IMR-90 (cell line): ENCODE results near the gene MRPS15. TPM values are rescaled to one million over a fixed set of nuclear protein-coding genes. Genes with fewer than 3 reads are reported as not detected.

Experiments used
- ATAC-seq: fragments of 200-7000 bp; cut with Tn5 transposase; 2 replicates; pipeline ENCODE4 v1.9.1; 2020; ENCODE audit warnings: low read depth, mild to moderate bottlenecking, moderate library complexity
- BruUV-seq: library from RNA; stranded (reverse); fragments of 400-500 nt; replicated peaks from 2 replicates; lab custom pipeline; 2021; lab: Mats Ljungman, UMichigan
- CTCF ChIA-PET: fragments of 300-600 bp; formaldehyde crosslinking; extraction: SDS; loops from one replicate; lab custom pipeline; 2021; ENCODE audit warnings: antibody characterized with exemption; lab: Yijun Ruan, JAX
- POLR2A ChIA-PET: fragments of 300-600 bp; sonication (Branson Sonifier 250); formaldehyde crosslinking; loops from one replicate; lab custom pipeline; 2022; ENCODE audit warnings: antibody characterized with exemption; ENCODE audit not compliant: unreplicated experiment; lab: Charles Lee
- DNase-seq: peaks from one replicate; pipeline ENCODE4 v3.0.0; 2013
- H2AFZ ChIP-seq: replicated peaks from 2 replicates; pipeline ENCODE3; 2013; ENCODE audit warnings: low read length, mild to moderate bottlenecking; ENCODE audit not compliant: poor library complexity
- H2AK5ac ChIP-seq: 2 replicates; pipeline ENCODE4 v1.6.1; 2013; ENCODE audit warnings: low read depth, low read length, inconsistent platforms
- H2AK9ac ChIP-seq: replicated peaks from 2 replicates; pipeline ENCODE3; 2013; ENCODE audit warnings: mild to moderate bottlenecking, low read depth, low read length, moderate library complexity; ENCODE audit not compliant: poor library complexity
- H2BK120ac ChIP-seq: 2 replicates; pipeline ENCODE4 v1.6.1; 2013; ENCODE audit warnings: low read depth, low read length, inconsistent platforms
- H2BK15ac ChIP-seq: 3 replicates; pipeline ENCODE4 v1.6.1; 2013; ENCODE audit warnings: low read depth, low read length, inconsistent platforms
- H2BK20ac ChIP-seq: 2 replicates; pipeline ENCODE4 v1.6.1; 2013; ENCODE audit warnings: low read depth, mild to moderate bottlenecking, inconsistent platforms, low read length, moderate library complexity
- H2BK5ac ChIP-seq: 2 replicates; pipeline ENCODE4 v1.6.1; 2013; ENCODE audit warnings: mild to moderate bottlenecking, low read depth, low read length, inconsistent platforms; ENCODE audit not compliant: poor library complexity, severe bottlenecking
- H3K14ac ChIP-seq: replicated peaks from 2 replicates; pipeline ENCODE4 v1.6.1; 2013; ENCODE audit warnings: low read depth, low read length, inconsistent platforms
- H3K18ac ChIP-seq: 2 replicates; pipeline ENCODE4 v1.6.1; 2013; ENCODE audit warnings: low read depth, low read length, control low read depth
- H3K23ac ChIP-seq: 2 replicates; pipeline ENCODE4 v1.6.1; 2013; ENCODE audit warnings: low read depth, low read length, inconsistent platforms
- H3K27ac ChIP-seq: 2 replicates; pipeline ENCODE4 v1.5.1; 2013; ENCODE audit warnings: mild to moderate bottlenecking, control low read depth, low read length; ENCODE audit not compliant: insufficient read depth
- H3K27me3 ChIP-seq: 2 replicates; pipeline ENCODE4 v1.6.1; 2013; ENCODE audit warnings: low read length; ENCODE audit not compliant: control insufficient read depth, insufficient read depth
- H3K36me3 ChIP-seq: 2 replicates; pipeline ENCODE4 v1.6.1; 2013; ENCODE audit warnings: low read length, mixed read lengths; ENCODE audit not compliant: control insufficient read depth, insufficient read depth
- H3K4ac ChIP-seq: 2 replicates; pipeline ENCODE4 v1.6.1; 2013; ENCODE audit warnings: low read depth, low read length, inconsistent platforms
- H3K4me1 ChIP-seq: 2 replicates; pipeline ENCODE4 v1.6.1; 2013; ENCODE audit warnings: low read length, mixed read lengths; ENCODE audit not compliant: control insufficient read depth, insufficient read depth
- H3K4me2 ChIP-seq: 2 replicates; pipeline ENCODE4 v1.6.1; 2013; ENCODE audit warnings: low read depth, mild to moderate bottlenecking, control low read depth, low read length, moderate library complexity
- H3K4me3 ChIP-seq: 2 replicates; pipeline ENCODE4 v1.5.1; 2013; ENCODE audit warnings: low read depth, mild to moderate bottlenecking, control low read depth, low read length, moderate library complexity; ENCODE audit not compliant: insufficient read depth
- H3K56ac ChIP-seq: 2 replicates; pipeline ENCODE4 v1.6.1; 2013; ENCODE audit warnings: low read length, inconsistent platforms; ENCODE audit not compliant: insufficient read depth; ENCODE audit errors: extremely low read depth
- H3K79me1 ChIP-seq, 2 experiments: 2 replicates each; pipeline ENCODE4 v1.6.1; 2013; ENCODE audit warnings: low read length in 2 of 2, inconsistent platforms in 1 of 2, low read depth in 1 of 2
- H3K9ac ChIP-seq: 2 replicates; pipeline ENCODE4 v1.6.1; 2013; ENCODE audit warnings: low read depth, low read length, control low read depth
- H3K9me1 ChIP-seq: 2 replicates; pipeline ENCODE4 v1.6.1; 2013; ENCODE audit warnings: low read length, inconsistent platforms; ENCODE audit not compliant: insufficient read depth
- H3K9me3 ChIP-seq: 2 replicates; pipeline ENCODE4 v1.6.1; 2013; ENCODE audit warnings: low read length; ENCODE audit not compliant: control insufficient read depth, insufficient read depth
- H4K20me1 ChIP-seq: 2 replicates; pipeline ENCODE4 v1.6.1; 2013; ENCODE audit warnings: low read length, inconsistent platforms; ENCODE audit not compliant: insufficient read depth
- H4K5ac ChIP-seq: 2 replicates; pipeline ENCODE4 v1.6.1; 2013; ENCODE audit warnings: mild to moderate bottlenecking, low read depth, low read length, control low read depth
- H4K8ac ChIP-seq, 2 experiments: 2 replicates each; pipeline ENCODE4 v1.6.1; 2013; ENCODE audit warnings: low read depth in 2 of 2, low read length in 2 of 2, control low read depth in 1 of 2, inconsistent platforms in 1 of 2
- H4K91ac ChIP-seq: 2 replicates; pipeline ENCODE4 v1.6.1; 2013; ENCODE audit warnings: low read depth, low read length, inconsistent platforms; ENCODE audit not compliant: insufficient read depth
- BHLHE40 ChIP-seq: fragments of 150-350 bp; IDR thresholded peaks from 2 replicates; pipeline ENCODE4 v1.6.1; 2016; ENCODE audit warnings: mild to moderate bottlenecking, low read depth, low read length
- CEBPB ChIP-seq: IDR thresholded peaks from 2 replicates; pipeline ENCODE4 v1.6.1; 2012; ENCODE audit warnings: low read depth, low read length, improper control_type of control experiment
- CHD1 ChIP-seq: IDR thresholded peaks from 2 replicates; pipeline ENCODE4 v1.6.1; 2012; ENCODE audit warnings: low read depth, low read length, improper control_type of control experiment
- CTCF ChIP-seq: conservative IDR thresholded peaks from 2 replicates; pipeline ENCODE4 v1.5.1; 2012; ENCODE audit warnings: mild to moderate bottlenecking, low read depth, low read length, improper control_type of control experiment
- ELK1 ChIP-seq: fragments of 150-350 bp; IDR thresholded peaks from 2 replicates; pipeline ENCODE4 v1.6.1; 2016; ENCODE audit warnings: low read depth, mild to moderate bottlenecking, low read length, moderate library complexity, borderline replicate concordance
- MAZ ChIP-seq: IDR thresholded peaks from 2 replicates; pipeline ENCODE4 v1.6.1; 2012; ENCODE audit warnings: low read depth, mild to moderate bottlenecking, low read length, improper control_type of control experiment, moderate library complexity, borderline replicate concordance
- MXI1 ChIP-seq: IDR thresholded peaks from 2 replicates; pipeline ENCODE4 v1.6.1; 2012; ENCODE audit warnings: low read depth, mild to moderate bottlenecking, low read length, moderate library complexity, borderline replicate concordance
- NFE2L2 ChIP-seq: fragments of 150-350 bp; IDR thresholded peaks from 2 replicates; pipeline ENCODE4 v1.6.1; 2016; ENCODE audit warnings: low read depth, mild to moderate bottlenecking, low read length
- POLR2A ChIP-seq: IDR thresholded peaks from 2 replicates; pipeline ENCODE4 v1.6.1; 2012; ENCODE audit warnings: mild to moderate bottlenecking, low read depth, low read length
- RAD21 ChIP-seq: IDR thresholded peaks from 2 replicates; pipeline ENCODE4 v1.6.1; 2012; ENCODE audit warnings: low read length, improper control_type of control experiment
- RCOR1 ChIP-seq: IDR thresholded peaks from 2 replicates; pipeline ENCODE4 v1.6.1; 2012; ENCODE audit warnings: mild to moderate bottlenecking, low read length, improper control_type of control experiment; ENCODE audit not compliant: insufficient replicate concordance
- RFX5 ChIP-seq: IDR thresholded peaks from 2 replicates; pipeline ENCODE4 v1.8.0; 2012; ENCODE audit warnings: low read depth, mild to moderate bottlenecking, low read length, moderate library complexity
- SMC3 ChIP-seq: fragments of 150-350 bp; IDR thresholded peaks from 2 replicates; pipeline ENCODE4 v1.6.1; 2016; ENCODE audit warnings: low read depth, mild to moderate bottlenecking, antibody characterized with exemption, low read length, moderate library complexity
- USF2 ChIP-seq: fragments of 150-350 bp; IDR thresholded peaks from 2 replicates; pipeline ENCODE4 v1.6.1; 2017; ENCODE audit warnings: mild to moderate bottlenecking, antibody characterized with exemption, low read length, low read depth
- WGBS, 2 experiments: methylation state at CpG; one replicate each; pipeline versions ENCODE4 v1.1.5 to v1.1.7; 2013; ENCODE audit warnings: missing lambda C conversion rate in 2 of 2; ENCODE audit not compliant: insufficient read length in 1 of 2; ENCODE audit errors: extremely low coverage in 2 of 2; 5-methylcytosine and 5-hydroxymethylcytosine counted together
- dilution Hi-C: fragments of 300-500 bp; cut with HindIII; formaldehyde crosslinking; loops from one replicate; pipeline ENCODE4 v1.14.3; 2018; ENCODE audit warnings: low sequenced_read_pairs; ENCODE audit not compliant: unreplicated experiment
- in situ Hi-C: fragments of 300-500 bp; cut with MboI; formaldehyde crosslinking; loops from 3 replicates; pipeline ENCODE4 v1.14.3; 2019; ENCODE audit warnings: low sequenced_read_pairs, inconsistent platforms, mixed read lengths
- intact Hi-C: fragments of 100-400 bp; cut with micrococcal nuclease; formaldehyde crosslinking; loops from 2 replicates; pipeline ENCODE4 v1.10.0; 2022
- polyA plus RNA-seq, 3 experiments: library from polyadenylated mRNA; depleted of rRNA; stranded (reverse); fragments of >200 nt; gene quantifications; 2 replicates each; pipeline ENCODE4 v1.2.3, GENCODE V29; 2012; ENCODE audit warnings: low replicate concordance in 1 of 3
- total RNA-seq: library from RNA; depleted of rRNA; stranded (reverse); fragments of >200 nt; gene quantifications from 2 replicates; pipeline ENCODE4 v1.2.3, GENCODE V29; 2012

Gene MRPS15
- total and polyA plus RNA-seq, 2 of the 4 experiments (the other 2 are of a cell fraction), result 46.1 to 77.9 TPM

- H3K9ac ChIP-seq, result no peak overlapping the region
- ATAC-seq (no peak), DNase-seq (no peak)
- H3K4me1 ChIP-seq, result peaks cover 2% of the 10 kb centered on the region; the same call in 1 of the 2 replicates
- no peaks in the 10 kb centered on the region for H4K20me1 ChIP-seq
- no peak overlapping the region for H3K4me2 ChIP-seq
- WGBS, 2 experiments, result no CpG with 5 or more reads among the region's 1 CpG
- no peak overlapping the region for H4K91ac ChIP-seq
- H3K27ac ChIP-seq, result no peak overlapping the region
- H3K14ac ChIP-seq, result no peak overlapping the region
- no peak overlapping the region for H3K4ac ChIP-seq
- H3K27me3 ChIP-seq, result no peaks in the 10 kb centered on the region
- no peak overlapping the region for H2BK120ac ChIP-seq
- in situ Hi-C loops (loop anchor here (25.0 kb wide), 1 partner anchor 1557 kb away; the partner anchor contains the start of genes FHL3 and UTP11), intact Hi-C loops (no loop called here), dilution Hi-C loops (no loop called here)
- ChIA-PET POLR2A (no interaction called here), CTCF (no interaction called here)
- no peak overlapping the region for H2BK5ac ChIP-seq
- H3K56ac ChIP-seq, result no peak overlapping the region
- BruUV-seq, result no TSS peak
- H2BK20ac ChIP-seq, result no peak overlapping the region
- H2AK5ac ChIP-seq, result no peak overlapping the region
- H3K4me3 ChIP-seq, result no peak overlapping the region
- no peak overlapping the region for H4K8ac ChIP-seq
- H3K36me3 ChIP-seq, result peaks cover 30% of the 10 kb centered on the region
- no peaks in the 10 kb centered on the region for H3K9me1 ChIP-seq
- H3K18ac ChIP-seq, result no peak overlapping the region
- no peak overlapping the region for H2AFZ ChIP-seq
- no peak overlapping the region for H4K5ac ChIP-seq
- H3K23ac ChIP-seq, result no peak overlapping the region
- no peak overlapping the region for H2AK9ac ChIP-seq
- H3K9me3 ChIP-seq, result no peaks in the 10 kb centered on the region
- no peak overlapping the region for H2BK15ac ChIP-seq
- TF ChIP-seq RFX5 (no peak), ELK1 (no peak), BHLHE40 (no peak), NFE2L2 (no peak), CHD1 (no peak), MXI1 (no peak), RCOR1 (no peak), RAD21 (no peak), MAZ (no peak), CTCF (no peak), SMC3 (no peak), CEBPB (no peak), USF2 (no peak), POLR2A (no peak)
- peaks cover 0 to 8% of the 10 kb centered on the region in 2 experiments; a peak in 2 of 4 replicates for H3K79me1 ChIP-seq
Observed at GRCh38 chr1:36455386-36455785, 8.8 kb downstream of the MRPS15 start.
